Measurements from ENCODE around the gene CRISP2. TPM values are rescaled to one million over a fixed set of nuclear protein-coding genes. Genes with fewer than 3 reads are reported as not detected.
"Not testable (repeated sequence)": the region's sequence is repeated elsewhere in the genome, so short reads cannot be mapped to it uniquely, and the experiment has no call there.

Gene CRISP2
- total RNA-seq, 1 donor from 2014 or later = not detected

DNA sequence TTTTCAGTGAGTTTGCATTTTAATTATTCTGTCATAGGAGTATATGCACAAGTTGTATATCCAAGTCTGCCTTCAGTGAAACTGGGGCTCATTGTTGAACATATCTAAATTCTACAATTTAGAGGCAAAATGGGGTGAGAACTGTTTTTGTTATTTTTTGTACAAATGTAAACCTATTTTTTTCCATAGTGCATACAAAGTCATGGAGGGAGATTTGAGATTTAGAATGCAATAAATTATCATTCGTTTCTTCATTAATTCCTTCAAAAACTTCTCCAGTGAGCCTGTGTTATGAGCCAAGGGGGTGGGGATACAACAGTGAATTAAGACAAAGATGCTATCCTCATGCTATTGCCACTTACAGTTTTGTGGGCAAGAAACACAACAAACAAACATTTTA, 46.9 kb downstream of the CRISP2 start:
- FAIRE-seq (no peak), DNase-seq (ENCODE audit: low read depth) (no peak)
- Histone ChIP-seq H3K9me3 (ENCODE audit: insufficient read depth, low read depth, low read length) (no peaks in the 10 kb centered on the region), H3K79me2 (ENCODE audit: insufficient read depth, low read length) (no peaks in the 10 kb centered on the region), H3K9ac (ENCODE audit: low read length) (no peak overlapping the region), H3K27me3 (ENCODE audit: insufficient read depth, low read length) (no peaks in the 10 kb centered on the region), H3K27ac (ENCODE audit: low read depth, low read length) (no peak overlapping the region), H3K36me3 (ENCODE audit: insufficient read depth, low read length) (no peaks in the 10 kb centered on the region), H3K4me1 (ENCODE audit: insufficient read depth, low read length) (no peaks in the 10 kb centered on the region), H3K4me2 (ENCODE audit: low read length) (no peak overlapping the region), H4K20me1 (ENCODE audit: insufficient read depth, low read length) (no peaks in the 10 kb centered on the region), H3K4me3 (ENCODE audit: insufficient read depth, low read depth, low read length) (no peak overlapping the region), H2AFZ (ENCODE audit: low read depth, low read length) (no peak overlapping the region)
- TF ChIP-seq EZH2 (IDR thresholded peaks at IDR 0.05; ENCODE audit: insufficient read depth, low read length) (no peak), CTCF (IDR thresholded peaks at IDR 0.05; ENCODE audit: insufficient read depth, low read depth, low read length) (no peak)
- Mint-ChIP-seq H3K27me3 (ENCODE audit: low read depth, unreplicated experiment) (no peaks in the 10 kb centered on the region), H3K4me1 (ENCODE audit: low read depth, unreplicated experiment) (no peaks in the 10 kb centered on the region), H3K9me3 (ENCODE audit: unreplicated experiment) (no peaks in the 10 kb centered on the region), H3K4me3 (ENCODE audit: unreplicated experiment) (no peak overlapping the region), H3K36me3 (ENCODE audit: low read depth, unreplicated experiment) (no peaks in the 10 kb centered on the region), H3K27ac (ENCODE audit: unreplicated experiment) (no peak overlapping the region)

- H3K27me3 Mint-ChIP-seq (ENCODE audit: low read depth, unreplicated experiment) = no peaks in the 10 kb centered on the region
- no peak overlapping the region for H3K4me3 Mint-ChIP-seq (ENCODE audit: unreplicated experiment)
- TF ChIP-seq EZH2 (IDR thresholded peaks at IDR 0.05; ENCODE audit: insufficient read depth, low read length) (no peak), CTCF (IDR thresholded peaks at IDR 0.05; ENCODE audit: insufficient read depth, low read depth, low read length) (no peak)
- H3K27ac Mint-ChIP-seq (ENCODE audit: unreplicated experiment) = no peak overlapping the region
- H3K4me3 ChIP-seq (ENCODE audit: insufficient read depth, low read depth, low read length) = no peak overlapping the region
- H3K36me3 Mint-ChIP-seq (ENCODE audit: low read depth, unreplicated experiment) = no peaks in the 10 kb centered on the region
- H3K27ac ChIP-seq (ENCODE audit: low read depth, low read length) = no peak overlapping the region
- no peaks in the 10 kb centered on the region for H3K36me3 ChIP-seq (ENCODE audit: insufficient read depth, low read length)
- H3K27me3 ChIP-seq (ENCODE audit: insufficient read depth, low read length) = no peaks in the 10 kb centered on the region
- FAIRE-seq = no peak
- no peaks in the 10 kb centered on the region for H3K4me1 Mint-ChIP-seq (ENCODE audit: low read depth, unreplicated experiment)
- no peaks in the 10 kb centered on the region for H3K9me3 Mint-ChIP-seq (ENCODE audit: unreplicated experiment)
- no peak overlapping the region for H2AFZ ChIP-seq (ENCODE audit: low read depth, low read length)
- no peak overlapping the region for H3K4me2 ChIP-seq (ENCODE audit: low read length)
- H3K9ac ChIP-seq (ENCODE audit: low read length) = no peak overlapping the region
- no peaks in the 10 kb centered on the region for H3K4me1 ChIP-seq (ENCODE audit: insufficient read depth, low read length)
- H4K20me1 ChIP-seq (ENCODE audit: insufficient read depth, low read length) = no peaks in the 10 kb centered on the region
- no peaks in the 10 kb centered on the region for H3K9me3 ChIP-seq (ENCODE audit: insufficient read depth, low read depth, low read length)
- no peaks in the 10 kb centered on the region for H3K79me2 ChIP-seq (ENCODE audit: insufficient read depth, low read length)
- no peak for DNase-seq (ENCODE audit: low read depth)
Measured at GRCh38 chr6:49664817-49665216, 48.5 kb downstream of the CRISP2 start.

DNA sequence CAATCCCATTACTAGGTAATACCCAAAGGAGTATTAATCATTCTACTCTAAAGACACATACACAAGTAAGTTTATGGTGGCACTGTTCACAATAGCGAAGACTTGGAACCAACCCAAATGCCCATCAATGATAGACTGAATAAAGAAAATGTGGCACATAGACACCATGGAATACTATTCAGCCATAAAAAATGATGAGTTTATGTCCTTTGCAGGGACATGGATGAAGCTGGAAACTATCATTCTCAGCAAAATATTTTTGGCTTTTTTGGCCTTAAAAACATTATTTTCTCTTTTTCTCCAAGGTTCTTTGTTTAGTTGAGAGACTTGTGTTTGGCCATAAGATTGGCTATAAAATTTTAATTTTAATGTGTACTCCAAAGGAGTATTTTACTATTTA, 49.3 kb downstream of the CRISP2 start:
- not testable (repeated sequence) for H3K36me3 ChIP-seq (ENCODE audit: insufficient read depth, low read length); FAIRE-seq; H3K4me3 Mint-ChIP-seq (ENCODE audit: unreplicated experiment); H3K9ac ChIP-seq (ENCODE audit: low read length); H3K4me1 ChIP-seq (ENCODE audit: insufficient read depth, low read length); H3K4me2 ChIP-seq (ENCODE audit: low read length); H3K4me1 Mint-ChIP-seq (ENCODE audit: low read depth, unreplicated experiment); H2AFZ ChIP-seq (ENCODE audit: low read depth, low read length); H3K9me3 Mint-ChIP-seq (ENCODE audit: unreplicated experiment); DNase-seq (ENCODE audit: low read depth); H3K4me3 ChIP-seq (ENCODE audit: insufficient read depth, low read depth, low read length); H3K27ac Mint-ChIP-seq (ENCODE audit: unreplicated experiment); H3K79me2 ChIP-seq (ENCODE audit: insufficient read depth, low read length); H3K9me3 ChIP-seq (ENCODE audit: insufficient read depth, low read depth, low read length); H4K20me1 ChIP-seq (ENCODE audit: insufficient read depth, low read length); H3K27ac ChIP-seq (ENCODE audit: low read depth, low read length); H3K27me3 ChIP-seq (ENCODE audit: insufficient read depth, low read length); H3K36me3 Mint-ChIP-seq (ENCODE audit: low read depth, unreplicated experiment); H3K27me3 Mint-ChIP-seq (ENCODE audit: low read depth, unreplicated experiment)

All from astrocyte (in vitro differentiated cells and primary cell).